Lower lobe of right lung (tissue), 2 donors: ENCODE measurements around the gene HIGD1A. TPM values are rescaled to one million over a fixed set of nuclear protein-coding genes. Genes with fewer than 3 reads are reported as not detected.

Experiments
- ATAC-seq, 2 donors: fragments of 200-7000 bp; cut with Tn5 transposase; one replicate each; pipeline ENCODE4 v1.9.1; 2020 to 2022; ENCODE audit warnings: mild to moderate bottlenecking in 2 of 2, moderate library complexity in 2 of 2
- DNase-seq: peaks from one replicate; pipeline ENCODE4 v3.0.0-alpha.2; 2020
- H3K27ac ChIP-seq: fragments of 200-600 bp; one replicate; pipeline ENCODE4 v1.8.0; 2022
- H3K27me3 ChIP-seq: fragments of 200-600 bp; one replicate; pipeline ENCODE4 v1.8.0; 2022; ENCODE audit warnings: low read depth
- H3K36me3 ChIP-seq: fragments of 200-600 bp; one replicate; pipeline ENCODE4 v1.8.0; 2022; ENCODE audit warnings: mild to moderate bottlenecking
- H3K4me1 ChIP-seq: fragments of 200-600 bp; one replicate; pipeline ENCODE4 v1.8.0; 2022
- H3K4me3 ChIP-seq: fragments of 200-600 bp; one replicate; pipeline ENCODE4 v1.8.0; 2022; ENCODE audit warnings: mild to moderate bottlenecking
- H3K9me3 ChIP-seq: fragments of 200-600 bp; one replicate; pipeline ENCODE4 v1.8.0; 2022
- intact Hi-C: fragments of 100-400 bp; cut with DNase I; formaldehyde crosslinking; loops from one replicate; pipeline ENCODE4 v1.11.0; 2022
- total RNA-seq: library from RNA; stranded (reverse); fragmentation: NEBNext Ultra II Directional; extraction: Animal tissue kit (Norgen Biotek cat#: 25700); gene quantifications from one replicate; pipeline ENCODE4 v1.2.1, GENCODE V29; 2021
- TF ChIP-seq, protein P1 (sequence below): fragments of 200-600 bp; IDR thresholded peaks from one replicate; pipeline ENCODE4 v1.8.0; 2022; ENCODE audit warnings: antibody characterized with exemption, mild to moderate bottlenecking
- donor health status: DM: no; HTN: yes; CAD: no; lungs with severe emphysema.

HIGD1A gene
- total RNA-seq, 1 donor from 2014 or later, result 83.8 TPM

GRCh38 chr3:42746455-42747450 lies 57.5 kb downstream of the HIGD1A start:
- no peak for DNase-seq
- Histone ChIP-seq H3K9me3 (no peaks in the 10 kb centered on the region), H3K27ac (peak overlapping the region; percentile 43), H3K27me3 (no peaks in the 10 kb centered on the region), H3K36me3 (no peaks in the 10 kb centered on the region), H3K4me3 (no peak overlapping the region), H3K4me1 (peaks cover 21% of the 10 kb centered on the region)
- intact Hi-C loops, result no loop called here
- ATAC-seq, result peak; percentile 65 to 68
- TF ChIP-seq, protein P1, sequence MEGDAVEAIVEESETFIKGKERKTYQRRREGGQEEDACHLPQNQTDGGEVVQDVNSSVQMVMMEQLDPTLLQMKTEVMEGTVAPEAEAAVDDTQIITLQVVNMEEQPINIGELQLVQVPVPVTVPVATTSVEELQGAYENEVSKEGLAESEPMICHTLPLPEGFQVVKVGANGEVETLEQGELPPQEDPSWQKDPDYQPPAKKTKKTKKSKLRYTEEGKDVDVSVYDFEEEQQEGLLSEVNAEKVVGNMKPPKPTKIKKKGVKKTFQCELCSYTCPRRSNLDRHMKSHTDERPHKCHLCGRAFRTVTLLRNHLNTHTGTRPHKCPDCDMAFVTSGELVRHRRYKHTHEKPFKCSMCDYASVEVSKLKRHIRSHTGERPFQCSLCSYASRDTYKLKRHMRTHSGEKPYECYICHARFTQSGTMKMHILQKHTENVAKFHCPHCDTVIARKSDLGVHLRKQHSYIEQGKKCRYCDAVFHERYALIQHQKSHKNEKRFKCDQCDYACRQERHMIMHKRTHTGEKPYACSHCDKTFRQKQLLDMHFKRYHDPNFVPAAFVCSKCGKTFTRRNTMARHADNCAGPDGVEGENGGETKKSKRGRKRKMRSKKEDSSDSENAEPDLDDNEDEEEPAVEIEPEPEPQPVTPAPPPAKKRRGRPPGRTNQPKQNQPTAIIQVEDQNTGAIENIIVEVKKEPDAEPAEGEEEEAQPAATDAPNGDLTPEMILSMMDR, result no peak

GRCh38 chr3:42745776-42746454 lies 58.4 kb downstream of the HIGD1A start:
- H3K27me3 ChIP-seq, result no peaks in the 10 kb centered on the region
- no peak overlapping the region for H3K4me3 ChIP-seq
- H3K4me1 ChIP-seq, result peaks cover 21% of the 10 kb centered on the region
- TF ChIP-seq, protein P1, result no peak
- no peaks in the 10 kb centered on the region for H3K36me3 ChIP-seq
- no peaks in the 10 kb centered on the region for H3K9me3 ChIP-seq
- ATAC-seq, result peak; percentile 5 to 7
- no peak for DNase-seq
- intact Hi-C loops, result no loop called here
- peak overlapping the region; percentile 43 for H3K27ac ChIP-seq

- Histone ChIP-seq H3K36me3 (no peaks in the 10 kb centered on the region), H3K4me3 (no peak overlapping the region), H3K27ac (peak overlapping the region; percentile 43), H3K27me3 (no peaks in the 10 kb centered on the region), H3K4me1 (peaks cover 21% of the 10 kb centered on the region), H3K9me3 (no peaks in the 10 kb centered on the region)
- no peak for ATAC-seq
- TF ChIP-seq, protein P1, result no peak
- intact Hi-C loops, result no loop called here
- no peak for DNase-seq
These were observed 59.0 kb downstream of the HIGD1A start for GRCh38 chr3:42745291-42745745.

GRCh38 chr3:42743204-42743995 lies 60.9 kb downstream of the HIGD1A start:
- Histone ChIP-seq H3K9me3 (no peaks in the 10 kb centered on the region), H3K27me3 (no peaks in the 10 kb centered on the region), H3K4me1 (peaks cover 21% of the 10 kb centered on the region), H3K36me3 (no peaks in the 10 kb centered on the region), H3K27ac (no peak overlapping the region), H3K4me3 (no peak overlapping the region)
- DNase-seq (no peak), ATAC-seq (no peak)
- intact Hi-C loops, result no loop called here
- TF ChIP-seq, protein P1, result no peak

DNA sequence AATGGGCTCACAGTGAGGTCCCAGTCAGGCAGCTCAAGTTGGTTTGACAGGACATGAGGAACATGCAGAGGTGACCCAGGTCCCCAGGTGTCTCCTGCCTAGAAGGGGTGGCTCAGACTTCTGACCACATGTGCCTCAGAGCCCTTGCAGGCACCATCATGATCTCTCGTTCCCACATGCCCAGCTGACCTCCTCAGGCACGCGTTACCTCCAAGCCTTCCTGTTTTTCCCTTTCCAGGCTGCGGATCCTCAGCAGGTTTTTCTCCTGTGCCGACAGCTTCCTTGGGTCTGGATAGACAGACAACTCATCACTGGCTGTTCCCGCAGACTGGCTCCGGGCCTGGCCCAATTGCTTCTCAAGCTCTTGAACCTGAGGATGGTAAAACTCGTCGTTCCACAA lies 61.6 kb downstream of the HIGD1A start:
- Histone ChIP-seq H3K9me3 (no peaks in the 10 kb centered on the region), H3K4me3 (no peak overlapping the region), H3K27me3 (no peaks in the 10 kb centered on the region), H3K36me3 (no peaks in the 10 kb centered on the region), H3K4me1 (peaks cover 19% of the 10 kb centered on the region), H3K27ac (no peak overlapping the region)
- intact Hi-C loops, result no loop called here
- no peak for ATAC-seq
- no peak for DNase-seq
- TF ChIP-seq, protein P1, result no peak
